Lower leg skin (tissue), 4 donors: Measurements from ENCODE around the gene FBN1. TPM values are rescaled to one million over a fixed set of nuclear protein-coding genes. Genes with fewer than 3 reads are reported as not detected.

Source experiments
- DNase-seq, 2 donors: peaks; one replicate each; pipeline ENCODE4 v3.0.0-alpha.2; 2019; ENCODE audit warnings: low spot score in 2 of 2
- H3K4me3 ChIP-seq: fragments of 200-600 bp; sonication (generic); 2 replicates; pipeline ENCODE4 v1.5.1; 2017; ENCODE audit warnings: mild to moderate bottlenecking, low read depth; ENCODE audit not compliant: poor library complexity, severe bottlenecking
- CTCF ChIP-seq, 3 donors: fragments of 450-650 bp; IDR thresholded peaks; one replicate each; pipeline ENCODE4 v1.5.1; 2016; ENCODE audit warnings: antibody characterized with exemption in 3 of 3, mild to moderate bottlenecking in 3 of 3, moderate library complexity in 2 of 3
- POLR2A ChIP-seq, 2 donors: fragments of 450-650 bp; IDR thresholded peaks; one replicate each; pipeline ENCODE4 v1.6.1; 2016 to 2017; ENCODE audit warnings: antibody characterized with exemption in 2 of 2, mild to moderate bottlenecking in 1 of 2, moderate library complexity in 1 of 2
- WGBS, 2 donors: methylation state at CpG; one replicate each; pipeline ENCODE4 v1.1.5; 2018; 5-methylcytosine and 5-hydroxymethylcytosine counted together
- intact Hi-C: fragments of 100-400 bp; cut with DNase I; formaldehyde crosslinking; loops from one replicate; pipeline ENCODE4 v1.15.0; 2023; ENCODE audit warnings: low total_unique reads
- total RNA-seq, 4 donors: library from RNA; depleted of rRNA; stranded (reverse); fragments of >200 nt; gene quantifications; one replicate each; pipeline ENCODE4 v1.1.0, GENCODE V29; 2016

Gene FBN1
- total RNA-seq, 4 donors from 2014 or later: 15.0 to 59.3 (median 24.0) TPM

GRCh38 chr15:48657950-48658591, 12.6 kb upstream of the FBN1 start:
- DNase-seq: no peak
- no peak overlapping the region for H3K4me3 ChIP-seq
- 55 to 56% methylated on average over 6 to 7 of the region's 7 CpGs for WGBS, 2 donors
- intact Hi-C loops: no loop called here
- TF ChIP-seq POLR2A (IDR thresholded peaks at IDR 0.05): no peak
- no peak for TF ChIP-seq CTCF (IDR thresholded peaks at IDR 0.05)

GRCh38 chr15:48654801-48655200, 9.3 kb upstream of the FBN1 start:
- intact Hi-C loops: no loop called here
- no peak overlapping the region for H3K4me3 ChIP-seq
- DNase-seq: no peak
- TF ChIP-seq POLR2A (IDR thresholded peaks at IDR 0.05) (no peak), CTCF (IDR thresholded peaks at IDR 0.05) (no peak)
- WGBS, 2 donors: 70 to 81% methylated on average over 1 of the region's 1 CpG

GRCh38 chr15:48653913-48654670, 8.6 kb upstream of the FBN1 start:
- WGBS, 2 donors: 70 to 74% methylated on average over 9 of the region's 9 CpGs
- intact Hi-C loops: no loop called here
- DNase-seq: no peak
- no peak overlapping the region for H3K4me3 ChIP-seq
- TF ChIP-seq POLR2A (IDR thresholded peaks at IDR 0.05) (no peak), CTCF (IDR thresholded peaks at IDR 0.05) (no peak)

DNA sequence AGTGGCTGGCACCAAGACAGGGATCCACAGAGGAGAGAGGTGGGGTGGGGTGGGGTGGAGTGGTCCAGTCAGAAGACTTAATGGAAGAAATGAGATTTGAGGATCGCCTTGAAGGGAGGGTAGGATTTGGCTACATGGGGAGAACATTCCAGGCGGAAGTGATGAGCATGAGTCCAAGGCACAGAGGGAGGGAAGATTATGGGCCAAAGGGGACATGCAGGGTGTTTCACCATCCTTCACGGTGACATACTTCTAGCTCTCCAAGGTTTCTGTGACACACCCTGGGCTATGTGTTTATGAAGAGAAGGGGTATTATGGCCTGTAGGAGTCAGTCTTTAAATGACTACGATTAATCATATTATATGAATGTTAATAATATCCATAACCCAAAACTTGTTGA, 7.7 kb upstream of the FBN1 start:
- DNase-seq: no peak
- intact Hi-C loops: no loop called here
- 78 to 88% methylated on average over 4 of the region's 4 CpGs for WGBS, 2 donors
- TF ChIP-seq CTCF (IDR thresholded peaks at IDR 0.05) (no peak), POLR2A (IDR thresholded peaks at IDR 0.05) (no peak)
- no peak overlapping the region for H3K4me3 ChIP-seq

DNA sequence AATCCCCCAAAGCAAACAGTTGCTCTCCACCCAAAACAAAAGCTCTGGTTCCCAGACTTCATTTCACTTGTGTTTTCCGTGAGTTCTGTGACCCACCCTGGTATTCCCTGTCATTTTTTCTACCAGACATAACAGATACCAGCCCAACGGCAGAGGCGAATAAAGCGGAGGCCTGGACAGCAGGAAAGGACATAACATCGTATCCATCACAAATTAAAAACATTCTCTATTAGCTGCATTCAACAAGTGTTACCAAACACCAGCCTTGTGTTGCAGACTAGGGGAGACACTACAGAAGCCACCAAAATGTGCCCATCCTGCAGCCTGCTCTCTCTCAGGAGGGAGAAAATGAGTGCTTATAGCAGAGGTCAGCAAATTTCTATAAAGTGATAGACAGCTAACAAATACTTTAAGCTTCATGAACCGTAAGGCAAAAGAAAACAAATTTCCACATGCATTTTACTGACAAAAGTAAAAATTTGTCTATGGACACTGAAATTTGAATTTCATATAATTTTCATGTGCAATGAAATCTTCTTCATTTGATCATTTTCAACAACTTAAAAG, 7.1 kb upstream of the FBN1 start:
- intact Hi-C loops: no loop called here
- no peak for TF ChIP-seq POLR2A (IDR thresholded peaks at IDR 0.05)
- TF ChIP-seq CTCF (IDR thresholded peaks at IDR 0.05): no peak
- WGBS, 2 donors: 72 to 84% methylated on average over 6 of the region's 6 CpGs
- no peak for DNase-seq
- H3K4me3 ChIP-seq: no peak overlapping the region
